ENCODE results near the gene TNC.

DNA sequence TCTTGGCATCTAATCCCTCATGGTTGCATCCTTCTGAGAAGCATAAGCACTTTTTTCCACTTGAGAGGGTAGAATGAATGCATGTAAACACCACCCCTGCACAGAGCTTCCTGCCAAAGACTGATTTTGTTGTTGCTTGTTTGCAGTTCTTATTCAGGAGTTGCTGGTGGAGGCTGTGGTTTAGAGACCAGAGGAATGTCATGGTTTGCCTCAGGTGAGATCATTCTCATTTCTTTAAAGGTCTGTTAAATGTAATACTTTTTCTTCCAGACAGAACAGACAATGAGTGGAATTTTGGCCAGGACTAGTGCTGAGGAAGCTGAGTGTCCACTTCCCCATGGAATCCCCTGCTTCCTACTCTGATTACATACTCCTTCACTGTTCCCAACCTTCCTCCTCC, 3.2 kb upstream of the TNC start:
- TF ChIP-seq, protein P1, sequence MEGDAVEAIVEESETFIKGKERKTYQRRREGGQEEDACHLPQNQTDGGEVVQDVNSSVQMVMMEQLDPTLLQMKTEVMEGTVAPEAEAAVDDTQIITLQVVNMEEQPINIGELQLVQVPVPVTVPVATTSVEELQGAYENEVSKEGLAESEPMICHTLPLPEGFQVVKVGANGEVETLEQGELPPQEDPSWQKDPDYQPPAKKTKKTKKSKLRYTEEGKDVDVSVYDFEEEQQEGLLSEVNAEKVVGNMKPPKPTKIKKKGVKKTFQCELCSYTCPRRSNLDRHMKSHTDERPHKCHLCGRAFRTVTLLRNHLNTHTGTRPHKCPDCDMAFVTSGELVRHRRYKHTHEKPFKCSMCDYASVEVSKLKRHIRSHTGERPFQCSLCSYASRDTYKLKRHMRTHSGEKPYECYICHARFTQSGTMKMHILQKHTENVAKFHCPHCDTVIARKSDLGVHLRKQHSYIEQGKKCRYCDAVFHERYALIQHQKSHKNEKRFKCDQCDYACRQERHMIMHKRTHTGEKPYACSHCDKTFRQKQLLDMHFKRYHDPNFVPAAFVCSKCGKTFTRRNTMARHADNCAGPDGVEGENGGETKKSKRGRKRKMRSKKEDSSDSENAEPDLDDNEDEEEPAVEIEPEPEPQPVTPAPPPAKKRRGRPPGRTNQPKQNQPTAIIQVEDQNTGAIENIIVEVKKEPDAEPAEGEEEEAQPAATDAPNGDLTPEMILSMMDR (IDR thresholded peaks at IDR 0.05 in 8 of 11, conservative IDR thresholded peaks at IDR 0.05 in 3 of 11), result no peak
- no peak for TF ChIP-seq POLR2AphosphoS5 (IDR thresholded peaks at IDR 0.05)

All from spleen (tissue), 7 donors.